Gastroesophageal sphincter (tissue), 4 donors: ENCODE data around the gene RNU6-8. TPM values are rescaled to one million over a fixed set of nuclear protein-coding genes. Genes with fewer than 3 reads are reported as not detected.

Experiments used
- ATAC-seq: fragments of 150-250 bp; one replicate; pipeline ENCODE4 v1.9.1; 2016; ENCODE audit warnings: mild to moderate bottlenecking, moderate library complexity
- H3K27ac ChIP-seq, 4 donors: fragments of 200-600 bp; sonication (generic) in 3 of 4; 1 replicate in 3 of 4; 2 replicates in 1 of 4; pipeline ENCODE4 v1.5.1; 2016 to 2019
- H3K27me3 ChIP-seq: fragments of 200-600 bp; sonication (generic); one replicate; pipeline ENCODE4 v1.5.1; 2019
- H3K36me3 ChIP-seq, 2 donors: fragments of 200-600 bp; sonication (generic); one replicate each; pipeline ENCODE4 v1.5.1; 2019; ENCODE audit warnings: control low read depth in 1 of 2
- H3K4me1 ChIP-seq, 3 donors: fragments of 200-600 bp; sonication (generic); 1 replicate in 2 of 3; 2 replicates in 1 of 3; pipeline ENCODE4 v1.5.1; 2016 to 2019; ENCODE audit warnings: control low read depth in 2 of 3
- H3K4me3 ChIP-seq, 2 donors: fragments of 200-600 bp; sonication (generic); one replicate each; pipeline ENCODE4 v1.5.1; 2019; ENCODE audit warnings: mild to moderate bottlenecking in 1 of 2, moderate library complexity in 1 of 2
- H3K9me3 ChIP-seq, 3 donors: fragments of 200-600 bp; sonication (generic); one replicate each; pipeline ENCODE4 v1.5.1; 2017 to 2019; ENCODE audit warnings: control low read depth in 2 of 3
- CTCF ChIP-seq, 4 experiments: fragments of 200-600 bp in 2 of 4; fragments of 450-650 bp in 2 of 4; sonication (generic) in 1 of 4; IDR thresholded peaks; one replicate each; pipeline ENCODE4 v1.5.1; 2017 to 2019; ENCODE audit warnings: antibody characterized with exemption in 4 of 4, mild to moderate bottlenecking in 2 of 4, moderate library complexity in 2 of 4
- EP300 ChIP-seq: sonication (generic); formaldehyde crosslinking; IDR thresholded peaks from one replicate; pipeline ENCODE4 v1.6.1; 2017; ENCODE audit warnings: antibody characterized with exemption, mild to moderate bottlenecking
- POLR2A ChIP-seq, 2 donors: fragments of 450-650 bp; IDR thresholded peaks; one replicate each; pipeline ENCODE4 v1.6.1; 2017; ENCODE audit warnings: antibody characterized with exemption in 2 of 2, mild to moderate bottlenecking in 2 of 2, moderate library complexity in 1 of 2
- POLR2AphosphoS5 ChIP-seq: sonication (generic); formaldehyde crosslinking; IDR thresholded peaks from one replicate; pipeline ENCODE4 v1.6.1; 2017; ENCODE audit warnings: antibody characterized with exemption
- WGBS, 2 donors: methylation state at CpG; one replicate each; pipeline ENCODE4 v1.1.5; 2018; ENCODE audit warnings: low coverage in 1 of 2; 5-methylcytosine and 5-hydroxymethylcytosine counted together
- total RNA-seq, 4 donors: library from RNA; depleted of rRNA; stranded (reverse); fragments of >200 nt; gene quantifications; one replicate each; pipeline ENCODE4 v1.1.0, GENCODE V29; 2016

The RNU6-8 gene
- total RNA-seq, 4 donors from 2014 or later, result not detected

DNA sequence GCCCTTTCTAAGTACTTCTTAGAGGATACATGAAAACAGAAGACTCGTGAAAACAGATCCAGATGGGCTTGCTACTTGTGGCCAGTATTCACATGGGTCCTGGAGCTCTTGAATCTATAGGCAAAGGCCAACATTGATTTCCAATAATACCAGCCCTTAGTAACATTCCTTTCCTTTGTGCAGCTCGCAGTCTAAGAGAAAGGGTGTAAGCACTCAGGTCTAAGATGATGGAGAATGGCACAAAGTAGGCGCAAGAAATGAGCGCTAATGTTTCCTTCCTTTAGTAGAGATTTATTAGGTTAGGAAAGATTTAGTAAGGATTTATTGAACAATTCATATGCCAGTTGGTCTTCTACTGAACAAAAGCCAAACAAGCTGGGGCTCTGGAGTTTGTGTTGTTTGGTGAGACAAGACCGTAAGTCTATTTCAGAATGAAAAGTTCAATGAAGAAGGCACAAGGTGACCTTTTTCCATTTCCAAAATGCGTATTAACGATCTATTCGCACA lies 525 bp downstream of the RNU6-8 start:
- ATAC-seq, result no peak
- no peaks in the 10 kb centered on the region for H3K27me3 ChIP-seq
- H3K9me3 ChIP-seq, result no peaks in the 10 kb centered on the region
- peaks cover 0 to 34% (median 0%) of the 10 kb centered on the region in 3 donors for H3K4me1 ChIP-seq
- peak overlapping the region; percentile 76 to 78 for H3K4me3 ChIP-seq
- WGBS, 2 donors, result 12% methylated on average over 7 to 8 of the region's 8 CpGs
- no peaks in the 10 kb centered on the region for H3K36me3 ChIP-seq
- no peak for TF ChIP-seq EP300
- no peak for TF ChIP-seq CTCF (IDR thresholded peaks at IDR 0.05)
- no peak for TF ChIP-seq POLR2AphosphoS5
- TF ChIP-seq POLR2A (IDR thresholded peaks at IDR 0.05), result no peak
- peak overlapping the region; percentile 85 to 97 (median 87) for H3K27ac ChIP-seq

DNA sequence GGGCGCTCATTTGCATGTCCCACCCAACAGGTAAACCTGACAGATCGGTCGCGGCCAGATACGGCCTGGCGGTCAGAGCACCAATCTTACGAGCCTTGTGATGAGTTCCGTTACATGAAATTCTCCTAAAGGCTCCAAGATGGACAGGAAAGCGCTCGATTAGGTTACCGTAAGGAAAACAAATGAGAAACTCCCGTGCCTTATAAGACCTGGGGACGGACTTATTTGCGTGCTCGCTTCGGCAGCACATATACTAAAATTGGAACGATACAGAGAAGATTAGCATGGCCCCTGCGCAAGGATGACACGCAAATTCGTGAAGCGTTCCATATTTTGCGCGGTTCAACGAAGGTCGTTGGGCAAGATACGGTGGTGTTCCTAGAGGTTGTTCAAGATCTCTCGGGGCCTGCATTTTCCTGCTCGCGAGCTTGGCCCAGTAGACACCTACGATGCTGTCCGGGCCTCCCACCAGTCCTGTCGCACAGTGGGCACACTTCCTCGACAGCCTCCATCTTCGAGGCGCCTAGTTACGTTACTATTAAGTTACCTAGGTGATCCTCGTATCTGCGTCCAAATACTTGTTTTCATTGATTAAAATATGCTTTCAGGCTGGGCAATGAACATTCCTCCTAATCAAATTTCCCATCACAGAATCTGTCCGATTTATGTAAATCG lies 1.1 kb downstream of the RNU6-8 start, which contains the start of gene RNU6-7:
Gene RNU6-7, plus strand, starts transcription at position 230 of the 675 bp plus-strand sequence.
- WGBS, 2 donors, result 4% methylated on average over 22 to 23 of the region's 40 CpGs
- peak; percentile 4 for ATAC-seq
- peaks cover 0 to 34% (median 0%) of the 10 kb centered on the region in 3 donors for H3K4me1 ChIP-seq
- peak within 1 kb of the TSS; percentile 76 to 78 for H3K4me3 ChIP-seq
- TF ChIP-seq POLR2A (IDR thresholded peaks at IDR 0.05) (no peak), EP300 (no peak), POLR2AphosphoS5 (no peak), CTCF (IDR thresholded peaks at IDR 0.05) (no peak)
- H3K27ac ChIP-seq, result peak within 1 kb of the TSS; percentile 85 to 97 (median 87)
- H3K36me3 ChIP-seq, result no peaks in the 10 kb centered on the region
- no peaks in the 10 kb centered on the region for H3K9me3 ChIP-seq
- H3K27me3 ChIP-seq, result no peaks in the 10 kb centered on the region

DNA sequence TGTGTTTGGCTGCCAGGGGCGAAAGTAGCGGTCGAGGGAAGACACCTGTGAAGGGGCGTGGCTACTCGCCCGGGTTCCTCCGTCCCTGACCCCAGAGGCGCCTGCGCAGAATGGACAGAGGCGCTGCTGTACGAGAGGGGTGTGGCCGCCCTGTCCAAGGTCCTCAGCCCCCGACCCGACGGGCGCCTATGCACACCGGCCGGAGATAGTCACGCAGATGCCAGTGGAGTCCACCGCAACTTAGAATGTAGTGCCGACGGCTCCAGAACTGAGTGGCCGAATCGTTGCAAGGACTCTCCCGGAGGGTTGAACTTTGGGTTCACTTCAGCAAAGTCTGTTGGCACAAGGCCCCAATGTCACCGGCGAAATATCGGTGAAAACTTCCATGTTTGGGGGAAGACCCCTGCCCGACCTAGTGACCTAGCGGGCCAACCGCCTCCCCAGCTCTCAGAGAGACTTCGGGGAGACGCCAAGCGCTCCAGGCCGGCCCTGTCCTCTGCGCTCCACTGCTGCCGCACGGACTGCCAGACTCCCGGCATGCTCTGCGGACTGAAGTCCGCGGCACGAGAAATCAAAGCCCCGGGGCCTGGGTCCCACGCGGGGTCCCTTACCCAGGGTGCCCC lies 1.8 kb downstream of the RNU6-8 start:
- no peaks in the 10 kb centered on the region for H3K9me3 ChIP-seq
- peak overlapping the region; percentile 76 to 78 for H3K4me3 ChIP-seq
- TF ChIP-seq POLR2A (IDR thresholded peaks at IDR 0.05) (no peak), CTCF (IDR thresholded peaks at IDR 0.05) (peak in 1 of 4 experiments; percentile 6), POLR2AphosphoS5 (no peak), EP300 (no peak)
- ATAC-seq, result peak; percentile 61
- 0% methylated on average over 2 of the region's 46 CpGs; no CpG with 5 or more reads in 1 of the 2 donors for WGBS, 2 donors
- H3K27me3 ChIP-seq, result no peaks in the 10 kb centered on the region
- H3K27ac ChIP-seq, result peak overlapping the region; percentile 85 to 97 (median 87)
- no peaks in the 10 kb centered on the region for H3K36me3 ChIP-seq
- H3K4me1 ChIP-seq, result peaks cover 0 to 27% (median 0%) of the 10 kb centered on the region in 3 donors

DNA sequence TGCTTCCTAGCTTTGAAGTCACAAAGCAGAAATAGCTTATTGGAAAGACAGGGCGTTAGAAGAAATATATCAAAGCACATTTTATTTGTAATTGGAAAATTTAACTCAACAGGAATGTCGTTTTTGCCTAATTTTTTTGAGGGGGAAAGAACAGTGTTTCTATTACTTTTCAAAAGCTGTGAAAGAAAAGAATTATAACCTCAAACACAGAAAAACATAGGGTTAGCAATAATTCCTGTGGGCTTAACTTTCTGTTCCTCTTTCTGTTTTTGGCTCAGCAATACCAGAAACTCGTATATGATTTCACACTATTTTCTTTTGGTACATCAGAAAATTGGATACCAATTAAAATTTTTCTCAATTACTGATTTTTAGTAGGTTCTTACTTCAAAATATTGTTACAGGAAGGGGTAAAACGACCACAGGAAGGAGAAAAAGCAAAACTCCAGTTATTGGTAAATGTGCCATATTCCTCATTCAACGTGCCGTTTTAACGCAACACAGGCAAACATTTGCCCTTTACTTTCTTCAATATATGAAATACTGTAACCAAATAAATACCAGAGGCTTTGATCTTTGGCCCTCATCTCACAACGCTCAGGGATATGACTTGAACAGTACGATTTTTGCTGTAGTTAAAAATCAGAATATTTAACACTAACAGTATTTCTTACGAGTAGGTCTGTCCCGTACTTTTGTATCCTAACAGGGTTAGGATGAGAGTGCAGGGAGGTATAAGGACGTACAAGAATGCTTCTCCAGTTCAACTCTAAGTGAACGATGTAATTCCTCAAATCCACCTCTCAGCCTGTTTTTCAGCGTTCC lies 2.5 kb downstream of the RNU6-8 start:
- Histone ChIP-seq H3K4me1 (peaks cover 0 to 24% (median 0%) of the 10 kb centered on the region in 3 donors), H3K36me3 (no peaks in the 10 kb centered on the region), H3K27ac (peak overlapping the region; percentile 85 to 97 (median 87)), H3K4me3 (peak overlapping the region; percentile 76 to 78), H3K9me3 (no peaks in the 10 kb centered on the region), H3K27me3 (no peaks in the 10 kb centered on the region)
- TF ChIP-seq POLR2AphosphoS5, result no peak
- TF ChIP-seq CTCF (IDR thresholded peaks at IDR 0.05), result no peak
- TF ChIP-seq POLR2A (IDR thresholded peaks at IDR 0.05), result no peak
- TF ChIP-seq EP300, result no peak
- WGBS, 2 donors, result 5 to 9% methylated on average over 12 to 13 of the region's 14 CpGs
- no peak for ATAC-seq
